Activated naive CD8-positive, alpha-beta T cell treated with anti-CD3 and anti-CD28 coated beads, Interleukin-2, amount 10 ng/mL, durations not matched to agents 7 days and 5 days (primary cell): Measurements from ENCODE around the gene RAB39A. TPM values are rescaled to one million over a fixed set of nuclear protein-coding genes. Genes with fewer than 3 reads are reported as not detected.

Experiments
- ATAC-seq: fragments of 150-1000 bp; cut with Tn5 transposase; one replicate; pipeline ENCODE4 v1.10.0; 2021; ENCODE audit warnings: low read depth, moderate library complexity
- POLR2A ChIA-PET: fragments of 350-600 bp; sonication (Branson Sonifier 250); formaldehyde crosslinking; loops from one replicate; lab custom pipeline; 2021; ENCODE audit warnings: antibody characterized with exemption; lab: Charles Lee
- DNase-seq: peaks from one replicate; pipeline ENCODE4 v3.0.0; 2021
- H3K27ac Mint-ChIP-seq: one replicate; pipeline ENCODE4 v1.8.0; 2022; ENCODE audit warnings: mild to moderate bottlenecking, mixed read lengths
- H3K27me3 Mint-ChIP-seq: one replicate; pipeline ENCODE4 v1.8.0; 2022; ENCODE audit warnings: mild to moderate bottlenecking, moderate library complexity, mixed read lengths
- H3K36me3 Mint-ChIP-seq: one replicate; pipeline ENCODE4 v1.8.0; 2021; ENCODE audit warnings: mild to moderate bottlenecking, mixed read lengths
- H3K4me1 Mint-ChIP-seq: one replicate; pipeline ENCODE4 v1.8.0; 2021; ENCODE audit warnings: mixed read lengths
- H3K4me3 Mint-ChIP-seq: one replicate; pipeline ENCODE4 v1.8.0; 2022; ENCODE audit warnings: mild to moderate bottlenecking, moderate library complexity, mixed read lengths
- H3K9me3 Mint-ChIP-seq: one replicate; pipeline ENCODE4 v1.8.0; 2021; ENCODE audit warnings: mixed read lengths
- total RNA-seq, 2 experiments: library from RNA; stranded (reverse); gene quantifications; one replicate each; pipeline ENCODE4 v1.2.3, GENCODE V29; 2021

Gene RAB39A
- total RNA-seq, 2 experiments from 2014 or later, result 0.43 TPM; not detected in 1

GRCh38 chr11:107988397-107989158 is 60.3 kb downstream of the RAB39A start:
- ATAC-seq, result no peak
- Mint-ChIP-seq H3K4me3 (no peak overlapping the region), H3K27ac (no peak overlapping the region), H3K4me1 (no peaks in the 10 kb centered on the region), H3K27me3 (peaks cover 2% of the 10 kb centered on the region), H3K9me3 (no peaks in the 10 kb centered on the region), H3K36me3 (no peaks in the 10 kb centered on the region)
- DNase-seq, result no peak
- POLR2A ChIA-PET, result no interaction called here

- H3K9me3 Mint-ChIP-seq, result no peaks in the 10 kb centered on the region
- no peak overlapping the region for H3K4me3 Mint-ChIP-seq
- ATAC-seq, result no peak
- no peaks in the 10 kb centered on the region for H3K4me1 Mint-ChIP-seq
- no peak overlapping the region for H3K27ac Mint-ChIP-seq
- POLR2A ChIA-PET, result no interaction called here
- H3K27me3 Mint-ChIP-seq, result peaks cover 13% of the 10 kb centered on the region
- no peaks in the 10 kb centered on the region for H3K36me3 Mint-ChIP-seq
- no peak for DNase-seq
Observed at GRCh38 chr11:107991868-107992414, 63.7 kb downstream of the RAB39A start.

- H3K27me3 Mint-ChIP-seq, result peaks cover 20% of the 10 kb centered on the region
- H3K4me1 Mint-ChIP-seq, result no peaks in the 10 kb centered on the region
- H3K36me3 Mint-ChIP-seq, result no peaks in the 10 kb centered on the region
- POLR2A ChIA-PET, result no interaction called here
- H3K9me3 Mint-ChIP-seq, result no peaks in the 10 kb centered on the region
- ATAC-seq (no peak), DNase-seq (no peak)
- H3K27ac Mint-ChIP-seq, result no peak overlapping the region
- no peak overlapping the region for H3K4me3 Mint-ChIP-seq
Observed at GRCh38 chr11:107996006-107996776, 67.9 kb downstream of the RAB39A start.

- H3K4me1 Mint-ChIP-seq, result no peaks in the 10 kb centered on the region
- H3K9me3 Mint-ChIP-seq, result no peaks in the 10 kb centered on the region
- peaks cover 25% of the 10 kb centered on the region for H3K27me3 Mint-ChIP-seq
- POLR2A ChIA-PET, result no interaction called here
- H3K36me3 Mint-ChIP-seq, result no peaks in the 10 kb centered on the region
- H3K4me3 Mint-ChIP-seq, result no peak overlapping the region
- ATAC-seq, result no peak
- no peak for DNase-seq
- no peak overlapping the region for H3K27ac Mint-ChIP-seq
Observed at GRCh38 chr11:107998761-107999160, 70.5 kb downstream of the RAB39A start.

- POLR2A ChIA-PET, result interaction anchor here (1.6 kb wide), 1 partner anchor 9 kb away, joined by 5 read pairs; the partner anchor contains the start of gene CUL5
Observed at GRCh38 chr11:107999759-108000455, 71.7 kb downstream of the RAB39A start.

GRCh38 chr11:108002476-108002875 is 74.2 kb downstream of the RAB39A start:
- Mint-ChIP-seq H3K27ac (no peak overlapping the region), H3K9me3 (no peaks in the 10 kb centered on the region)

More at GRCh38 chr11:107999759-108000455, 71.7 kb downstream of the RAB39A start:
- H3K4me1 Mint-ChIP-seq, result no peaks in the 10 kb centered on the region
- peak; percentile 83 for ATAC-seq
- H3K36me3 Mint-ChIP-seq, result no peaks in the 10 kb centered on the region
- DNase-seq, result peak; percentile 35
- peaks cover 19% of the 10 kb centered on the region for H3K27me3 Mint-ChIP-seq
- no peak overlapping the region for H3K4me3 Mint-ChIP-seq
- H3K9me3 Mint-ChIP-seq, result no peaks in the 10 kb centered on the region
- H3K27ac Mint-ChIP-seq, result no peak overlapping the region

GRCh38 chr11:108003623-108004022 is 75.4 kb downstream of the RAB39A start:
- Mint-ChIP-seq H3K4me1 (peaks cover 2% of the 10 kb centered on the region), H3K27ac (no peak overlapping the region), H3K27me3 (peaks cover 7% of the 10 kb centered on the region), H3K4me3 (no peak overlapping the region), H3K9me3 (no peaks in the 10 kb centered on the region), H3K36me3 (no peaks in the 10 kb centered on the region)
- ATAC-seq, result no peak
- no peak for DNase-seq
- POLR2A ChIA-PET, result interaction anchor here (0.8 kb wide), 1 partner anchor 614 kb away, joined by 3 read pairs; no protein-coding TSS in a partner anchor

More at GRCh38 chr11:108002476-108002875, 74.2 kb downstream of the RAB39A start:
- ATAC-seq (no peak), DNase-seq (no peak)
- Mint-ChIP-seq H3K4me3 (no peak overlapping the region), H3K36me3 (no peaks in the 10 kb centered on the region), H3K27me3 (peaks cover 11% of the 10 kb centered on the region), H3K4me1 (no peaks in the 10 kb centered on the region)
- POLR2A ChIA-PET, result no interaction called here

- Mint-ChIP-seq H3K4me1 (peaks cover 12% of the 10 kb centered on the region), H3K27ac (no peak overlapping the region), H3K4me3 (no peak overlapping the region), H3K27me3 (no peaks in the 10 kb centered on the region), H3K9me3 (no peaks in the 10 kb centered on the region), H3K36me3 (no peaks in the 10 kb centered on the region)
- no peak for DNase-seq
- ATAC-seq, result no peak
- POLR2A ChIA-PET, result no interaction called here
Observed at GRCh38 chr11:108007819-108008218, 79.6 kb downstream of the RAB39A start.

- Mint-ChIP-seq H3K4me1 (peaks cover 12% of the 10 kb centered on the region), H3K27me3 (no peaks in the 10 kb centered on the region), H3K27ac (peak within 1 kb of the TSS; percentile 93), H3K9me3 (no peaks in the 10 kb centered on the region), H3K36me3 (no peaks in the 10 kb centered on the region), H3K4me3 (peak within 1 kb of the TSS; percentile 96)
- POLR2A ChIA-PET, result interaction anchor here (0.6 to 1.9 kb wide), 8 partner anchors 9 to 657 kb away, joined by 3 to 10 read pairs (median 4); partner anchors contain the start of genes ATM, DDX10 and NPAT
- DNase-seq, result peak; percentile 96
- peak; percentile 91 for ATAC-seq
Observed at GRCh38 chr11:108008656-108009496, 80.6 kb downstream of the RAB39A start, which contains the start of gene CUL5. TSS of gene CUL5 (plus strand) at chr11:108008898. CDS start at chr11:108009349, 451 bp downstream.

- POLR2A ChIA-PET, result interaction anchor here (0.7 to 1.9 kb wide), 7 partner anchors 10 to 656 kb away, joined by 3 to 10 read pairs (median 5); partner anchors contain the start of genes ATM, DDX10 and NPAT
- ATAC-seq, result peak; percentile 2
- peaks cover 12% of the 10 kb centered on the region for H3K4me1 Mint-ChIP-seq
- H3K9me3 Mint-ChIP-seq, result no peaks in the 10 kb centered on the region
- H3K36me3 Mint-ChIP-seq, result no peaks in the 10 kb centered on the region
- H3K27ac Mint-ChIP-seq, result peak overlapping the region; percentile 93
- peak overlapping the region; percentile 96 for H3K4me3 Mint-ChIP-seq
- DNase-seq, result no peak
- no peaks in the 10 kb centered on the region for H3K27me3 Mint-ChIP-seq
Observed at GRCh38 chr11:108009497-108010370, 81.5 kb downstream of the RAB39A start.

- POLR2A ChIA-PET, result no interaction called here
- Mint-ChIP-seq H3K9me3 (no peaks in the 10 kb centered on the region), H3K4me3 (no peak overlapping the region), H3K27me3 (no peaks in the 10 kb centered on the region), H3K4me1 (peaks cover 21% of the 10 kb centered on the region), H3K27ac (no peak overlapping the region), H3K36me3 (peaks cover 4% of the 10 kb centered on the region)
- ATAC-seq, result no peak
- no peak for DNase-seq
Observed at GRCh38 chr11:108012139-108012725, 84.0 kb downstream of the RAB39A start.
